GM21717 (cell line): ENCODE results near the gene LAT.
"Not testable (repeated sequence)": the region's sequence is repeated elsewhere in the genome, so short reads cannot be mapped to it uniquely, and the experiment has no call there.

Experiments
- ATAC-seq: cut with Tn5 transposase; IDR thresholded peaks from one replicate; pipeline ENCODE4 v1.9.1; 2021; ENCODE audit warnings: mild to moderate bottlenecking, moderate library complexity; ENCODE audit not compliant: unreplicated experiment

Gene LAT

DNA sequence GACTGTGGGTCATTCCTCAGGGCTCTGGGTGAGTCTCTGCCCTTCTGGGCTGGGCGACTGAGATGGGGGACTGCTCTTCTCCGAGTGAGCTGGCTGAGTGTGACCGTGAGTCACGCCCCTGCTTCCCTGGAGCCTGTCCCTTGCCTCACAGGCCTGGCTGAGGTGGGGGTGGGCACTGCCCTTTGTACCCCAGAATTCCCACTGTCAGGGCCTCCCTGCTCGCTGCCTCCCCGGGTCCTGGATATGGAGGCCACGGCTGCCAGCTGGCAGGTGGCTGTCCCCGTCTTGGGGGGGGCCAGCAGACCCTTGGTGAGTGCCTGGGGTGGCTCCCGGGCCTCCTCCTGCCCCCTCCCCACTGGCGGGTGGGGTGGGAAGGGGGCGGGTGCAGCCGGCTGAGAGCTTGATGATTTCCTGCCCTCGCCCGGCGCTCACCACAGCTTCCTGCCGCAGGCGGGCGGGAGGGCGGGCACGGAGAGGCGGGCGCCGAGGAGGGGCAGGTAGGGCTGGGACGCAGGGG lies at the start of gene LAT:
Gene LAT (plus strand): TSS at position 434 of the 517 bp plus-strand sequence. CDS start 366 bp downstream, outside the sequence.
- ATAC-seq = no peak

DNA sequence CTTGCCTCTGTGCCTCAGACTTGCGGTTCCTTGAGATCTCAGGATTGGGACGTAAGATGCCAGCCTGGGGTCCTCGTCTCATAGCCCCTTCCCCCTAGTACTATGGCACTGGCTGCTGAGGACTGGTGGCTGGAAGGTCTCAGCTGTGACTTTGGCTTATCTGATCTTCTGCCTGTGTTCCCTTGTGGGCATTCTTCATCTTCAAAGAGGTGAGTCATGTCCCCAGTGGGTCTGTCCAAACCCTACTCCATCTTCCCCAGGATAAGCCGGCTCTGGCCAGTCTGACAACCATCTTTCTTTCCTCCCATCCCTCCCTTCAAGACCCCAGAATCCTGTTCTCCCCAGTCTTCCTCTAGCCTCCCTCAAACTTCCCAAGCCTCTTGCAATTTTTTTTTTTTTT lies 49.5 kb upstream of the LAT start:
- ATAC-seq = no peak

DNA sequence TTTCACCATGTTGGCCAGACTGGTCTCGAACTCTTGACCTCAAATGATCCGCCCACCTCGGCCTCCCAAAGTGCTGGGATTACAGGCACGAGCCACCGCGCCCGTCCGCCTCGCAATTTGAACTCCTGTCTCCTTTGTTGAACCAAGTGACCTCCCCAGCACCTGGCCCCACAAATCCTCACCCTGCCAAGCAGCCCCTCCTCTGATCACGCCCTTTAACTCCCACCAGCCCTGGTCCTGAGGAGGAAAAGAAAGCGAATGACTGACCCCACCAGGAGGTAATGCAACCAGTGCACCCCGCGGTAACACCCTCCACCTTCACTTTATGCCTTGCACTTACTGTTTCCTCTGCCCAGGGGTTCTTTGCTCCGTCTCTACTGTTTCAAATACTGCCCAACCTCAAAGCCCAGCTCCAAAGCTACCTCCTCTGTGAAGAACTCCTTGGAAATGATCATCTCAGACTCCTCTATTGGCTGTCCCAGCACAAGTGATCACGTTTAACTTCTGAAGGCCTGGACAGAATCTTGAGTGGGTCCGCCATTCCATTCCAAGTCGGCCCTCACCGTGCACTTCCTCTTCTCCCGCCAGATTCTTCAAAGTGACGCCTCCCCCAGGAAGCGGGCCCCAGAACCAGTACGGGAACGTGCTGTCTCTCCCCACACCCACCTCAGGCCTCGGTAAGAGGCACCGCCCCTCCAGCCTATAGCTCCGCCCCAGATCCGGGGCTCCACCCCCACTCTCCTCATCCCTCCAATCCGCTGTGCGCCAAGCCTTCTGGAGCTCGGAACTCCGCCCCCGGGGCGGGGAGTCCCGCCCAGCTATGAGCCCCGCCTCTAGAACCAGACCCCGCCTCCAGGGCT lies 48.7 kb upstream of the LAT start:
- no peak for ATAC-seq

GRCh38 chr16:28936784-28937155 lies 48.1 kb upstream of the LAT start:
- no peak for ATAC-seq

- no peak for ATAC-seq
Observed at GRCh38 chr16:28937222-28937876, 47.5 kb upstream of the LAT start.

DNA sequence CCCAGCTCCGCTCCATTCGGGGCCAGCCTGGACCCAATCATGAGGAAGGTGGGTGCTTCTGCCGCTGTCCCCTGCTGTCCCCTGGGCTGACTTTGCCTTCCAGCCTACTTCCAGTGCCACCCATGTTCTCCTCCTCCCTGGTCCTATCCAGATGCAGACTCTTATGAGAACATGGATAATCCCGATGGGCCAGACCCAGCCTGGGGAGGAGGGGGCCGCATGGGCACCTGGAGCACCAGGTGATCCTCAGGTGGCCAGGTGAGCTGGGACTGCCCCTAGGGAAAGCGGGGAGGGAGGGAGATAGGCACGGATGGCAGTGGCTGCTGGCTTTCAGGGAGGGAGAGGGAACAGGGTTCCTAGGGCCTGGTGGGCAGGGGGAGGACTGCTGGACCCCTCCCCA lies 46.1 kb upstream of the LAT start:
- ATAC-seq = no peak

- ATAC-seq = not testable (repeated sequence)
Observed at GRCh38 chr16:28939825-28940224, 45.0 kb upstream of the LAT start.

GRCh38 chr16:28943281-28943680 lies 41.6 kb upstream of the LAT start:
- no peak for ATAC-seq

GRCh38 chr16:28946681-28947080 lies 38.2 kb upstream of the LAT start:
- no peak for ATAC-seq

DNA sequence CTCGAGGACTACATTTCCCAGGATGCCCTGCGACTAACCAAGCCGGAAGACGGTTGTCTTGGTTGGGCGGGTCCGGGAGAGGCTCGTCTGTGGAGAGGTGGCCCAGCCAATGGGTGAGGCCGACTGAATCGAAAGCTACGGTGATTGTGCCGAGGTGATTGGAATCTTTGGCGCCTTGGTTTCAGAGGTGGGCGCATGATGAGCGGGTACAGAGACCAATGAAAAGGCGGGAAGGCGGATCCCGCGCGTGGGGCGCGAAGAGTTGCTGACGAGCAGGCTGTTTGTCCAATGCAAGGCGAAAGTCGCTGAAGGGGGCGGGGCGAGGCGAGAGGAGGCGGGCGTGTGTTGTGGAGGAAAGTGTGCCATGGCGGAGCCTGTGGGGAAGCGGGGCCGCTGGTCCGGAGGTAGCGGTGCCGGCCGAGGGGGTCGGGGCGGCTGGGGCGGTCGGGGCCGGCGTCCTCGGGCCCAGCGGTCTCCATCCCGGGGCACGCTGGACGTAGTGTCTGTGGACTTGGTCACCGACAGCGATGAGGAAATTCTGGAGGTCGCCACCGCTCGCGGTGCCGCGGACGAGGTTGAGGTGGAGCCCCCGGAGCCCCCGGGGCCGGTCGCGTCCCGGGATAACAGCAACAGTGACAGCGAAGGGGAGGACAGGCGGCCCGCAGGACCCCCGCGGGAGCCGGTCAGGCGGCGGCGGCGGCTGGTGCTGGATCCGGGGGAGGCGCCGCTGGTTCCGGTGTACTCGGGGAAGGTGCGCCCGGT lies 34.0 kb upstream of the LAT start, which contains the start of gene NFATC2IP:
Gene NFATC2IP (plus strand): TSS at position 290 of the 762 bp plus-strand sequence. CDS start 75 bp downstream, at position 365.
- peak; percentile 90 for ATAC-seq

DNA sequence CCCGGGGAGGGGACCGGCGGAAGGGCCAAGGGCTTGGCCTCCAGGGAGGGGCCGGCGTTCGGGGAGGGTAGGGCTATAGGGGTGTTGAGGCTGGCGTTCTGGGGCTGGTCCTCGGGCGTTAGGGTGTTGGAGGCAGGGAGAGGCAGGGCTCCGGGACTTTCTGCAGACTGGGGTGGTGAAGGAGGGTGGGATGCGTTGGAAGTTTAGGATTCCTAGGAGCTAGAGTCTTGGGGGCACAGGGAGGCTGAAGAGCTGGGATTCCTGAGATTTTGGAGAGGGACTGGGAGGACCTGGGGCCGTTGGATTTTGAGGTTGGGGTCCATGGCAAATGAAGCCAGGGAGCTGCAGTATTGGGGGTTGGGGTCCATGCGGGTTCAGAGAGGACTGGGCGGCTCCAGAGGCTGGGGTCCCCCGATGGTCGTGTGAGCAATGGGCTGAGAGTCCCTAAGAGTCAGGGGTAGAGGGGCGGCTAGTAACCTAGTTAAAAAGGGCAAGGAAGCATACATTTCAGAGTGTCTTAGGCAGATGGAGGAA lies 33.4 kb upstream of the LAT start:
- ATAC-seq = no peak

- ATAC-seq = no peak
Observed at GRCh38 chr16:28958216-28958615, 26.6 kb upstream of the LAT start.

DNA sequence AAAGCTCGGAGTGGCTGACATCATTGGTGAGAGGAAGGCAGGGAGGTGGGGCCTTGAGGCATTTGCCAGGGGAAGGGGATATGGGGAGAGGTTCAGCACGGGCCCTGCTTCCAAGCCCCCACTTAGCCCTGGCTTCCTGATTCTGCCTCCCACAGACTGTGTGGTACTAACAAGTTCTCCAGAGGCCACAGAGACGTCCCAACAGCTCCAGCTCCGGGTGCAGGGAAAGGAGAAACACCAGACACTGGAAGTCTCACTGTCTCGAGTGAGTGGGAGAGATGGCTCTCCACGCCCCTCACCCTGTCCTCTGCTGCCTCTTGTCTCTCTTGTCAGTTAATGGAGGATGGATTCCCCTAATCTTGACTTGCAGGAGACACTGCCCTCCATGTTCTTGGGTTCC lies 26.0 kb upstream of the LAT start:
- no peak for ATAC-seq

DNA sequence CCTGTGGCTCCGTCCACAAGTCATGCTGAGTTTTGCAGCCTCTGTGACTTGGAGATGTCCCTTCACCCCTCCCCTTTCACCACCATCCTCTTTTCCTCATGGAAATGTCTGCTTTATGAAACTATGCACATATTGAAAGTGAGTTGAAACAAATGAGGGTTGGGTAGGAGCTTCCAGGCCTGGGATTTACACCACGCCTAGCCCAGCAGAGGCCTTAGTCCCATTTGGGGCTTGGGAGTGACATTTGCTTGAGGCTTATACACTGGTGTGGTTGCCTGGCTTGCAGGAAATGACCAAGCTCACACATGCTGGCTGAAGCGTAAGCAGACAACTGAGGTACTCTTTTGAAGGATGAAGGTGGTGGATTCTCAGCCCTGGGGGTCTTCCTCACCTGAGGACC lies 20.8 kb upstream of the LAT start:
- ATAC-seq = no peak

GRCh38 chr16:28964496-28964895 lies 20.4 kb upstream of the LAT start:
- no peak for ATAC-seq

- no peak for ATAC-seq
Observed at GRCh38 chr16:28967156-28967555, 17.7 kb upstream of the LAT start.

DNA sequence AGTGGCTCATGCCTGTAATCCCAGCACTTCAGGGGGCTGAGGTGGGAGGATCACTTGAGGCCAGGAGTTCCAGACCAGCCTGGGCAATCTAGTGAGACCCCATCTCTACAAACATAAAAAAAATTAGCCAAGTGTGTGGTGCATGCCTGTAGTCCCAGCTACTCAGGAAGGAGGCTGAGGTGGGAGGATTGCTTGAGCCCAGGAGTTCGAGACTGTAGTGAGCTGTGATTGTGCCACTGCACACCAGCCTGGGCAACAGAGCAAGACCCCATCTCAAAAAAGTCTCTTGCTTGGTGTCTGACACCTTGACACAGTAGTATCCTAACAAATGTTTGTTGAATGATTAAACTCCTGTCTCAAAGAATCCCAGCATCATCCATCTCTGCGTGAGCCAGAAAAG lies 15.2 kb upstream of the LAT start:
- not testable (repeated sequence) for ATAC-seq

GRCh38 chr16:28974007-28974436 lies 10.8 kb upstream of the LAT start:
- peak; percentile 6 for ATAC-seq

- ATAC-seq = peak; percentile 65
Observed at GRCh38 chr16:28974437-28975157, 10.3 kb upstream of the LAT start, which contains the start of gene SPNS1. Gene SPNS1 (plus strand): TSS chr16:28974778. CDS start chr16:28975152, 374 bp downstream.

GRCh38 chr16:28975158-28975599 lies 9.7 kb upstream of the LAT start:
- peak; percentile 19 for ATAC-seq
